Breast epithelium (tissue), 3 donors: ENCODE results near the gene OR10A4.

Experiments
- CTCF ChIP-seq, 3 donors: fragments of 450-650 bp; IDR thresholded peaks; one replicate each; pipeline ENCODE4 v1.5.1; 2016 to 2017; ENCODE audit warnings: antibody characterized with exemption in 3 of 3, mild to moderate bottlenecking in 3 of 3, moderate library complexity in 3 of 3
- POLR2A ChIP-seq: fragments of 450-650 bp; IDR thresholded peaks from one replicate; pipeline ENCODE4 v1.6.1; 2016; ENCODE audit warnings: antibody characterized with exemption, mild to moderate bottlenecking, moderate library complexity
- POLR2AphosphoS5 ChIP-seq, 3 donors: sonication (generic); formaldehyde crosslinking; IDR thresholded peaks; one replicate each; pipeline ENCODE4 v1.6.1; 2017; ENCODE audit warnings: antibody characterized with exemption in 3 of 3

- TF ChIP-seq CTCF (IDR thresholded peaks at IDR 0.05) (no peak), POLR2AphosphoS5 (IDR thresholded peaks at IDR 0.05) (no peak), POLR2A (no peak)
These were observed 48.3 kb upstream of the OR10A4 start for GRCh38 chr11:6828103-6828502.
